ENCODE measurements around the gene MAPK12.
"Not testable (repeated sequence)": the region's sequence is repeated elsewhere in the genome, so short reads cannot be mapped to it uniquely, and the experiment has no call there.

The MAPK12 gene

GRCh38 chr22:50281957-50282356 lies 20.5 kb upstream of the MAPK12 start:
- DNase-seq = no peak

- no peak for DNase-seq
Observed at GRCh38 chr22:50281384-50281760, 19.9 kb upstream of the MAPK12 start.

GRCh38 chr22:50280708-50281383 lies 19.4 kb upstream of the MAPK12 start:
- no peak for DNase-seq

GRCh38 chr22:50280022-50280707 lies 18.7 kb upstream of the MAPK12 start:
- no peak for DNase-seq

GRCh38 chr22:50278956-50279619 lies 17.6 kb upstream of the MAPK12 start:
- no peak for DNase-seq

- no peak for DNase-seq
Observed at GRCh38 chr22:50278461-50278860, 17.0 kb upstream of the MAPK12 start.

- DNase-seq = no peak
Observed at GRCh38 chr22:50277761-50278160, 16.3 kb upstream of the MAPK12 start.

GRCh38 chr22:50276143-50276542 lies 14.7 kb upstream of the MAPK12 start:
- DNase-seq = peak; percentile 63

GRCh38 chr22:50275181-50276055 lies 13.9 kb upstream of the MAPK12 start:
- DNase-seq = no peak

- no peak for DNase-seq
Observed at GRCh38 chr22:50274771-50275170, 13.3 kb upstream of the MAPK12 start.

GRCh38 chr22:50274311-50274710 lies 12.8 kb upstream of the MAPK12 start:
- DNase-seq = peak; percentile 72

- DNase-seq = not testable (repeated sequence)
Observed at GRCh38 chr22:50273781-50274180, 12.3 kb upstream of the MAPK12 start.

- not testable (repeated sequence) for DNase-seq
Observed at GRCh38 chr22:50273352-50273751, 11.9 kb upstream of the MAPK12 start.

GRCh38 chr22:50272044-50272802 lies 10.7 kb upstream of the MAPK12 start:
- no peak for DNase-seq

- peak; percentile 75 for DNase-seq
Observed at GRCh38 chr22:50271519-50271970, 10.1 kb upstream of the MAPK12 start.

- peak; percentile 79 for DNase-seq
Observed at GRCh38 chr22:50270666-50271394, 9.3 kb upstream of the MAPK12 start.

GRCh38 chr22:50269970-50270665 lies 8.6 kb upstream of the MAPK12 start, which contains the start of gene MAPK11:
TSS of gene MAPK11 (minus strand) at chr22:50270380. CDS start at chr22:50270292, 88 bp downstream.
- peak; percentile 83 for DNase-seq

GRCh38 chr22:50269573-50269969 lies 8.1 kb upstream of the MAPK12 start:
- no peak for DNase-seq

GRCh38 chr22:50268655-50269113 lies 7.2 kb upstream of the MAPK12 start:
- no peak for DNase-seq

GRCh38 chr22:50267591-50268390 lies 6.3 kb upstream of the MAPK12 start:
- peak; percentile 65 for DNase-seq

Measured in CD4-positive, alpha-beta T cell treated with Interleukin-17A for 4 hours (primary cell).